H9 (cell line): ENCODE data around the gene GPC3. TPM values are rescaled to one million over a fixed set of nuclear protein-coding genes. Genes with fewer than 3 reads are reported as not detected.

Source experiments
- DNase-seq: peaks from one replicate; pipeline ENCODE4 v3.0.0-alpha.2; 2017
- H2AFZ ChIP-seq: one replicate; pipeline ENCODE4 v1.6.1; 2013; ENCODE audit warnings: mild to moderate bottlenecking, low read length, control low read depth, moderate library complexity
- H2AK5ac ChIP-seq: 2 replicates; pipeline ENCODE4 v1.6.1; 2013; ENCODE audit warnings: low read length, control low read depth, mixed read lengths; ENCODE audit not compliant: insufficient read length
- H2BK120ac ChIP-seq: one replicate; pipeline ENCODE4 v1.6.1; 2013; ENCODE audit warnings: low read depth, mild to moderate bottlenecking, low read length, control low read depth, inconsistent platforms; ENCODE audit not compliant: poor library complexity, severe bottlenecking
- H2BK12ac ChIP-seq: 2 replicates; pipeline ENCODE4 v1.6.1; 2013; ENCODE audit warnings: low read length, control low read depth, mixed read lengths, low read depth; ENCODE audit not compliant: insufficient read length
- H2BK15ac ChIP-seq: 2 replicates; pipeline ENCODE4 v1.6.1; 2013; ENCODE audit warnings: low read depth, low read length, control low read depth
- H2BK20ac ChIP-seq: one replicate; pipeline ENCODE4 v1.6.1; 2013; ENCODE audit warnings: low read depth, mild to moderate bottlenecking, low read length, control low read depth, inconsistent platforms; ENCODE audit not compliant: poor library complexity, severe bottlenecking
- H2BK5ac ChIP-seq: 2 replicates; pipeline ENCODE4 v1.6.1; 2013; ENCODE audit warnings: low read length, control low read depth, mixed read lengths; ENCODE audit not compliant: insufficient read length
- H3K14ac ChIP-seq: 2 replicates; pipeline ENCODE4 v1.6.1; 2013; ENCODE audit warnings: low read length, control low read depth; ENCODE audit not compliant: insufficient read depth
- H3K18ac ChIP-seq: 2 replicates; pipeline ENCODE4 v1.6.1; 2013; ENCODE audit warnings: low read depth, mild to moderate bottlenecking, mixed read lengths, low read length, control low read depth; ENCODE audit not compliant: insufficient read length
- H3K23ac ChIP-seq: 2 replicates; pipeline ENCODE4 v1.6.1; 2013; ENCODE audit warnings: low read length, control low read depth, mixed read lengths, low read depth; ENCODE audit not compliant: insufficient read length
- H3K23me2 ChIP-seq: 2 replicates; pipeline ENCODE4 v1.6.1; 2013; ENCODE audit warnings: low read depth, mild to moderate bottlenecking, mixed read lengths, low read length, control low read depth; ENCODE audit not compliant: insufficient read length, poor library complexity, severe bottlenecking
- H3K27ac ChIP-seq: 2 replicates; pipeline ENCODE4 v1.5.1; 2013; ENCODE audit warnings: low read length, control low read depth, mixed read lengths, low read depth; ENCODE audit not compliant: insufficient read length
- H3K27me3 ChIP-seq: 2 replicates; pipeline ENCODE4 v1.6.1; 2013; ENCODE audit warnings: low read length, control low read depth, inconsistent platforms; ENCODE audit not compliant: insufficient read depth
- H3K4ac ChIP-seq: 2 replicates; pipeline ENCODE4 v1.6.1; 2013; ENCODE audit warnings: low read depth, mild to moderate bottlenecking, control low read depth, inconsistent platforms, low read length, moderate library complexity
- H3K4me1 ChIP-seq: 2 replicates; pipeline ENCODE4 v1.6.1; 2013; ENCODE audit warnings: low read length, control low read depth, inconsistent platforms; ENCODE audit not compliant: insufficient read depth
- H3K4me2 ChIP-seq: 2 replicates; pipeline ENCODE4 v1.6.1; 2013; ENCODE audit warnings: low read length, control low read depth, mixed read lengths; ENCODE audit not compliant: insufficient read length, insufficient read depth
- H3K56ac ChIP-seq: 2 replicates; pipeline ENCODE4 v1.6.1; 2013; ENCODE audit warnings: low read depth, mild to moderate bottlenecking, mixed read lengths, low read length, control low read depth; ENCODE audit not compliant: insufficient read length
- H3K79me1 ChIP-seq: 2 replicates; pipeline ENCODE4 v1.6.1; 2013; ENCODE audit warnings: low read depth, mild to moderate bottlenecking, moderate library complexity, low read length, control low read depth, inconsistent platforms; ENCODE audit not compliant: insufficient read depth, poor library complexity, severe bottlenecking
- H3K79me2 ChIP-seq: 2 replicates; pipeline ENCODE4 v1.6.1; 2013; ENCODE audit warnings: low read length, control low read depth, inconsistent platforms; ENCODE audit not compliant: insufficient read depth
- H3K9ac ChIP-seq: 2 replicates; pipeline ENCODE4 v1.6.1; 2013; ENCODE audit warnings: low read length, control low read depth, mixed read lengths; ENCODE audit not compliant: insufficient read length; ENCODE audit errors: extremely low read depth
- H3K9me3 ChIP-seq: one replicate; pipeline ENCODE4 v1.6.1; 2013; ENCODE audit warnings: low read depth, low read length, inconsistent platforms; ENCODE audit not compliant: control insufficient read depth
- H3T11ph ChIP-seq: one replicate; pipeline ENCODE4 v1.6.1; 2013; ENCODE audit warnings: mild to moderate bottlenecking, low read length, control low read depth, inconsistent platforms
- H4K20me1 ChIP-seq: one replicate; pipeline ENCODE4 v1.6.1; 2013; ENCODE audit not compliant: control insufficient read depth, insufficient read length, insufficient read depth
- H4K5ac ChIP-seq: 2 replicates; pipeline ENCODE4 v1.6.1; 2013; ENCODE audit warnings: low read depth, mild to moderate bottlenecking, mixed read lengths, low read length, control low read depth; ENCODE audit not compliant: insufficient read length
- H4K8ac ChIP-seq: replicated peaks from 2 replicates; pipeline ENCODE4 v1.6.1; 2013; ENCODE audit warnings: low read length, control low read depth, mixed read lengths, low read depth; ENCODE audit not compliant: insufficient read length
- H4K91ac ChIP-seq: 2 replicates; pipeline ENCODE4 v1.6.1; 2013; ENCODE audit warnings: low read depth, mild to moderate bottlenecking, moderate library complexity, mixed read lengths, low read length, control low read depth; ENCODE audit not compliant: insufficient read length
- H3K27ac Mint-ChIP-seq, 3 experiments: 2 replicates in 2 of 3; 3 replicates in 1 of 3; pipeline ENCODE4 v1.8.0; 2020 to 2021; ENCODE audit warnings: mixed read lengths in 3 of 3, mild to moderate bottlenecking in 1 of 3, moderate library complexity in 1 of 3
- H3K27me3 Mint-ChIP-seq: 2 replicates; pipeline ENCODE4 v1.8.0; 2021; ENCODE audit warnings: low read depth, mild to moderate bottlenecking, moderate library complexity, mixed read lengths
- H3K36me3 Mint-ChIP-seq, 3 experiments: 2 replicates in 2 of 3; 3 replicates in 1 of 3; pipeline ENCODE4 v1.8.0; 2020 to 2021; ENCODE audit warnings: low read depth in 3 of 3, mixed read lengths in 3 of 3; ENCODE audit not compliant: insufficient read depth in 1 of 3
- H3K4me1 Mint-ChIP-seq, 2 experiments: 2 replicates each; pipeline ENCODE4 v1.8.0; 2020; ENCODE audit warnings: mixed read lengths in 2 of 2
- H3K4me3 Mint-ChIP-seq, 2 experiments: 2 replicates in 1 of 2; 3 replicates in 1 of 2; pipeline ENCODE4 v1.8.0; 2020 to 2021; ENCODE audit warnings: mild to moderate bottlenecking in 2 of 2, mixed read lengths in 2 of 2, moderate library complexity in 1 of 2
- H3K9me3 Mint-ChIP-seq, 2 experiments: 2 replicates in 1 of 2; 3 replicates in 1 of 2; pipeline ENCODE4 v1.8.0; 2020; ENCODE audit warnings: mild to moderate bottlenecking in 2 of 2, mixed read lengths in 2 of 2, moderate library complexity in 1 of 2
- WGBS: extraction: QIAGEN DNeasy Blood & Tissue Kit; methylation state at CpG from one replicate; pipeline ENCODE4 v1.1.7; 2013; ENCODE audit warnings: missing lambda C conversion rate, low lambda C conversion rate, mixed read lengths; ENCODE audit not compliant: insufficient read length; ENCODE audit errors: extremely low coverage; 5-methylcytosine and 5-hydroxymethylcytosine counted together
- total RNA-seq: library from RNA; stranded (reverse); gene quantifications from 2 replicates; pipeline ENCODE4 v1.2.1, GENCODE V29; 2021
- TF ChIP-seq, protein P1 (sequence below): fragments of 200-600 bp; sonication (generic); conservative IDR thresholded peaks from 3 replicates; pipeline ENCODE4 v1.8.0; 2021; ENCODE audit warnings: antibody characterized with exemption, mild to moderate bottlenecking

The GPC3 gene
- total RNA-seq, 1 experiment from 2014 or later, result 108 TPM

DNA sequence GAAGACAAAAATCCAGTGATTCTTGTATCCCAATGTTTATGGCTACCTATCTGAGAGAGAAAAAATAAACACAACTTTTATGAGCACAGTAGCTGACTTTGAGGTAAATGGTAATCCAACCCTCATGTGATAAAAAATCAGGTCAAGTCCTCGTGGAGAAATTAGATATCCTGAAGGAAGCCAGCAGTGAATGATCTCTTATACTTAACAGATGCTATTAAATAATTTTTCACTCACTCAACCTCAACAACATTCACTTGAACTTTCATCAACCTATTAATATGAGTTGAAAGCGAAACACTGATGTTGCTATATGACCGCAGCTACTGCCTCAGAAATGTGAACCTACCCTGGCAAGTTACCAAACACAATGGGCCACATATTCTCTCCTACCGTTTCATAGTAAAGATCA lies 105.4 kb downstream of the GPC3 start:
- no peak overlapping the region for H3K4ac ChIP-seq
- no peaks in the 10 kb centered on the region for H3K4me1 ChIP-seq
- no peak overlapping the region for H2BK15ac ChIP-seq
- H4K5ac ChIP-seq, result no peak overlapping the region
- no peak overlapping the region for H3K9ac ChIP-seq
- no peaks in the 10 kb centered on the region for H4K20me1 ChIP-seq
- Mint-ChIP-seq H3K36me3 (0 out of 7 replicates have a peak, but pooled peaks cover 0 to 4% (median 0%) of the 10 kb centered on the region in 3 experiments), H3K27ac (no peak overlapping the region), H3K4me1 (peaks cover 22 to 26% of the 10 kb centered on the region in 2 experiments), H3K27me3 (no peaks in the 10 kb centered on the region), H3K4me3 (no peak overlapping the region), H3K9me3 (no peaks in the 10 kb centered on the region)
- H3K14ac ChIP-seq, result no peak overlapping the region
- no peaks in the 10 kb centered on the region for H3K9me3 ChIP-seq
- no peaks in the 10 kb centered on the region for H3K79me2 ChIP-seq
- H3K27me3 ChIP-seq, result no peaks in the 10 kb centered on the region
- no peak overlapping the region for H2BK12ac ChIP-seq
- H3T11ph ChIP-seq, result no peak overlapping the region
- no peak overlapping the region for H2BK5ac ChIP-seq
- DNase-seq, result no peak
- no peak overlapping the region for H3K18ac ChIP-seq
- H2AK5ac ChIP-seq, result no peak overlapping the region
- H3K79me1 ChIP-seq, result no peaks in the 10 kb centered on the region
- WGBS, result no CpG with 5 or more reads among the region's 4 CpGs
- H4K91ac ChIP-seq, result no peak overlapping the region
- H2AFZ ChIP-seq, result no peak overlapping the region
- no peaks in the 10 kb centered on the region for H3K23me2 ChIP-seq
- H3K27ac ChIP-seq, result no peak overlapping the region
- H3K56ac ChIP-seq, result no peak overlapping the region
- H2BK120ac ChIP-seq, result no peak overlapping the region
- TF ChIP-seq, protein P1, sequence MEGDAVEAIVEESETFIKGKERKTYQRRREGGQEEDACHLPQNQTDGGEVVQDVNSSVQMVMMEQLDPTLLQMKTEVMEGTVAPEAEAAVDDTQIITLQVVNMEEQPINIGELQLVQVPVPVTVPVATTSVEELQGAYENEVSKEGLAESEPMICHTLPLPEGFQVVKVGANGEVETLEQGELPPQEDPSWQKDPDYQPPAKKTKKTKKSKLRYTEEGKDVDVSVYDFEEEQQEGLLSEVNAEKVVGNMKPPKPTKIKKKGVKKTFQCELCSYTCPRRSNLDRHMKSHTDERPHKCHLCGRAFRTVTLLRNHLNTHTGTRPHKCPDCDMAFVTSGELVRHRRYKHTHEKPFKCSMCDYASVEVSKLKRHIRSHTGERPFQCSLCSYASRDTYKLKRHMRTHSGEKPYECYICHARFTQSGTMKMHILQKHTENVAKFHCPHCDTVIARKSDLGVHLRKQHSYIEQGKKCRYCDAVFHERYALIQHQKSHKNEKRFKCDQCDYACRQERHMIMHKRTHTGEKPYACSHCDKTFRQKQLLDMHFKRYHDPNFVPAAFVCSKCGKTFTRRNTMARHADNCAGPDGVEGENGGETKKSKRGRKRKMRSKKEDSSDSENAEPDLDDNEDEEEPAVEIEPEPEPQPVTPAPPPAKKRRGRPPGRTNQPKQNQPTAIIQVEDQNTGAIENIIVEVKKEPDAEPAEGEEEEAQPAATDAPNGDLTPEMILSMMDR, result no peak
- no peak overlapping the region for H4K8ac ChIP-seq
- H3K4me2 ChIP-seq, result no peak overlapping the region
- no peak overlapping the region for H2BK20ac ChIP-seq
- no peak overlapping the region for H3K23ac ChIP-seq
